GM19372 (cell line): ENCODE measurements around the gene TSSC4.

Experiments
- ATAC-seq: cut with Tn5 transposase; IDR thresholded peaks from one replicate; pipeline ENCODE4 v1.9.1; 2021; ENCODE audit warnings: mild to moderate bottlenecking, low read depth, moderate library complexity; ENCODE audit not compliant: unreplicated experiment

The TSSC4 gene

DNA sequence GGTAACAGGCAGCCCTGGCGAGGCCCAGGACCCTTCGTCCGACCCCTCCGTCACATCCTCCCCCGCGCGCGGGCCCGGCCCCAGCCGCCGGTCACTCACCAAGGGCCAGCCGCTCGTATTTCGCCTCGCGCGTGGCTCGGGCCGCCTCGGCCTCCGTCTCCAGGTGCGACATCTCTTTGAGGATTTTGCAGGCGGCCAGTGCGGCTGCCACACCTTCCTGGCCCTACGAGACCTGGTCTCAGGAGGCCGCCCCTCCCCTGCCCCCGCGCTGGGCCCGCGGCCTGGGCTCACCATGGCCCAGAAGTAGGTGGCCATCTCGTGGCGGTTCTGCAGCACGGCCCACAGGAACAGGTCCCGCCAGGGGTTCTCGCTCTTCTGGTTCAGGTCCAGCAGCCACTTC is 14.1 kb downstream of the TSSC4 start:
- no peak for ATAC-seq

DNA sequence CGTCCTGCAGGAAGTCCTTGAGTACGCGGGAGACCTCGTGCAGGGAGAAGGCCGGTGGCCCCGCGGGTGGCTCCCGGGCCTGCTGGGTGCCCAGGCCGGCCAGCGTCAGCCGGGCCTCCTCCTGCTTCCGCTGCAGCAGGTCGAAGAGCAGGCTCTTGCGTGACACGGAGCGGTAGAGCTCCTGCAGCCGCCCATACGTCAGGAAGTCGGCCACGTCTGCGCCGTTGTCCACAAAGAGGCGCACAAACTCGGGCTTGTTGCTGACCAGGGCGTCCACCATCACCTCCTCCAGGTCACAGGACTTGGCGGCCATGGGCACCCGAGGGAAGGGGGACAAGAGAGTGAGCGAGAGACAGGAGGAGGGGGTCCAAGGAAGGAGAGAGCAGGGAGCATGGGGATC is 14.6 kb downstream of the TSSC4 start:
- ATAC-seq, result no peak

DNA sequence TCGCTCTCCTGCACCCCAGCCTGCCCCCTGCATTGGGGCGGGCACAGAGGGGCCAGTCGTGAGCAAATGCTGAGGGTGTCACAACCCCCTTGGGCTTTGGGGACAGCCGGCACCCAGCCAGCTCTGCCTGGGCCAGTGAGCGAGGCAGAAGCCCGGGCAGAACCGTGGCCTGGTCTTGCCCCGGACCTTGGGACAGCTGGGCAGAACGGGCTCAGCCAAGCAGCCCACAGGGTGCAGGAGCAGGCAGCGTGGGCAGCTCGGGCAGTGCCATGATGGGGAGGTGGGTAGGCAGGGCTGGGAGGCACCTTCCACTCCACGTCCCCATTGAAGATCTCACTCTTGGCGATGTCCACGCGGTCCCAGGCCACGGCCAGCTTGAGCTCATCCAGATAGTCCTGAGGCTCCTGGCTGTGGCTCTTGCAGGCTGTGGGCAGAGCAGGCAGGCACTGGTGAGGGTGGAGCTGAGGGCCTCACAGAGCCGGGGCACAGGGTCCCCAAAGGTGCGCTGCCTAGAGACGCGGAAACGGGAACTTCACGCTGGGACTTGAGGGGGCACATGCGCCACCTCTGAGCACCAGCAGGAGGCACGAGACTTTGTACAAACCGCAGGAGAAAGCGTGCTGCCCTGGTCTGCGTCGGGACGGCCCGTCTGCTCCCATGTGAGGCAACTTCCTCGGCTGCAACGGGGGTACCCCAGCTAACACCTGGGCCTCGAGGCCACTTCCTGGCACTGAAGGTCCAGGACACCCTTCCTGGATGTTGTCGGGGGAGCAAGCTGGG is 15.2 kb downstream of the TSSC4 start:
- no peak for ATAC-seq

DNA sequence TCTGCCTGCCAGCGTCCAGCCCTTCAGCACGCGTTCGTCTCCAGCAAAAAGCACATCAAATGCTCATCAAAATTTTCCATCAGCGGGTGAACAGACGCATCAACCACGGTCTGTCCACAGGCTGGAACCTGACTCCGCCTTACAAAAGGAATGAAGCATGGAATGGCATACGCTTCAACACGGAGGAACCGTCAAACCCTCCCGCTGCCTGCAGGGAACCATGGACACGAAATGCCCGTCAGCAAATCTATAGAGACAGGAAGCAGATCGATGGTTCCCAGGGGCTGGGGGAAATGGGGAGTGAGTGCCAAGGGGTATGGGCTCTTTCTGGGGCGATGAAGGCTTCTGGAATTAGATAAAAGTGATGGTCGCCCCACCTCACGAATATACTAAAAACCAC is 16.2 kb downstream of the TSSC4 start:
- ATAC-seq, result no peak

DNA sequence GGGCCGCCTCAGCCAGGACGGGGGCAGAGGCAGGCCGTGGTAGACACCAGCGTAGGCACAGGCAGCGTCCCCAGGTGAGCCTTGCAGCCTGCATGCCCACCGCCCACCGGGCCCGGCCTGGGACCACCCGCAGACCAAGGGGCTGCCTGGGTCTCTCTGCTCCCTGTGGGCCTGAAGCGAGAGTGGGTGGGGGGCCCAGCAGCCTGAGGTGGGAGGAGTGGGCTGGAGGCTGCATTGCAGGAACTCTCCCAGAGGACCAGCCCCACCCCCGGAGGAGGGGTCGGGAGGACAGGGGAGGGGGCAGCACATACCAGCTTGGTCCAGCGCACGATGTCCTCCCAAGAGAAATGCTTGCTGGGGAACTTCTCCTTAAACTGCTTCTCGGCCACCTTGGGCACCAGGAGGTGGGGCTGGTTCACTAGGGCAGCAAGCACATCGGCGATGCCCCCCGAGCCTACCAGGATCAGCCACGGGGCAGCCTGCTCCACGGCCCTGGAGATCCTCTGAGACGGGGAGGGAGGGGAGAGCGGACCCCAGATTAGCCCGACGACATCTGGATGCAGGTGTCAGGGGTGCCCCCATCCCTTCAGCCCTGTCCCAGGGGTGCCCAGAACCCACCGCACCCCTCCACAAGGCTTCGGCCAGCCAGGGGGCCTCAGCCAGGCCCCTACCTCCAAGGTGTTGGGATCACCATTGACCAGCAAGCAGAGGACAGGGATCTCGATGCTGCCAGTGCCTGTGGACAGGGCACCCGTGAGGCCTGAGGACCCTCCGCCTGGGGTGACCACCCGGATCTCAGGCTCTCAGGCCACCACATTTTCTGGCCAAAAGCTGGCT is 17.5 kb downstream of the TSSC4 start:
- ATAC-seq, result no peak

DNA sequence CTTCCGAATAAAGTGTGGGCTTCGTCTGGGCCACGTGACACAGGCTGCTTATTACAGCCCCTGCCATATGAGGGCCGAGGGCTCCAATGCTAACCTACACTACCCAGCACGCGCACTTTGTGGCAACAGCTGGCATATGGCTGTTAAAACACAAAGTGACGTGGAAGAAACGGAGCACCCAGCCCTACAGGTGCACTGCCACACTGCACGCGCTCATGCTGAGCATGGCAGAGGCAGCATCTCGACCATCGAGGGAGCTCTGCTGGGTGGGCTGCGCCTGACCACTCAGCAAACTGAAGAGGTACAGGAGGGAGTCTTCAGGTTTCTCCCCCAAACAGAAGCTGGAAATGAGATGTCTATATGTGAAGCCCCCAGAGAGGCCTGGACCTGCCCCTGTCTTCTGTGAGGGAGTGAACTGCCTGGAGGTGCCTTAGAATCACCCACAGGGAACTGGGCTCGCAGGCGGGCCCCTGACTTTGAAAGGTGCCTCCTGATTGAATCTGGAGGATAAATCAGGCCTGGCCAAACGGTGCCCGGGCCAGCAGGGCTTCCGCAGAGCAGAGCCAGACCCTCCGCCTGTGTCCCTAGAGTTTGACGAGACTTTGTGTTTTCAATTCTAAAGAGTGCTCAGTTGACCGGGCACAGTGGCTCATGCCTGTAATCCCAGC is 18.3 kb downstream of the TSSC4 start:
- ATAC-seq, result no peak

DNA sequence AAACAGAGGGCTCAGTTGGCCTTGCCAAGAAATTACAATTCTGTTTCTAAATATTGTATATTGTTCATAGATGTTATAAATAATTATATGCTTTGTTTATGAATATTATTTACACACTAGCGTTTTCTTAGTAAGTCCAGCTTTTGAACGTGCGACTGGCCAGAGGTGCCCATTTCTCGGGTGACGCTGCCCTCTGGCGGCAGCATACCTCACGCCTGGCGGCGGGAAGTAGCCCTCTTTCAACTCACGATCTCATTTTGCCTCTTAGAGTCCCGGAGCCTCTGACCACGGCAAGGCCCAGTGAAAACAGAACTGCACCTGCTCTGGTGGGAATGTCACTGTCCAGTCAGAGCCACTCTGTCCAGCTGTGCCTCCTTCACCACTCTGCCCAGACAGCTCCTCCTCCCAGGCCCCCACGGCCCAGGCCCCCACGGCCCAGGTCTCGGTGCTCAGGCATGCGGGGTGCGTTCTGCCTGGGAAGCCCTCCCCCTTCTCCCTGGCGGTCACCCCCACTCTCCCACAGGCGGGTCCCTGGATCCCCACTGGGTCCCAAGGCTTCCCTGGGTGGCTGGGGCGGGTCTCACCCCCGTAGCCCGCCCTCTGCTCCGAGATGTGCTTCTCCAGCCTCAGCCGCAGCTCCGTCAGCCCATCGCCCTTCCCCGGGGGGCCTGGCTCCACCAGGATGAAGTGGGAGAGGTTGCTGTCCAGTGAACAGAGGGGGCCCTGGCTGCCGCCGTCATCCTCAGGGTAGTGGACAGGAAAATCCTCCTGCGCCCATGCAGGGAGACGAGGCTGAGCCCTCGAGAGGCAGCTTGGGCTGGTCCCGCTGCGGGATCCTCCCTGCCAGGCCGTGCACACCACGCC is 19.3 kb downstream of the TSSC4 start:
- no peak for ATAC-seq

DNA sequence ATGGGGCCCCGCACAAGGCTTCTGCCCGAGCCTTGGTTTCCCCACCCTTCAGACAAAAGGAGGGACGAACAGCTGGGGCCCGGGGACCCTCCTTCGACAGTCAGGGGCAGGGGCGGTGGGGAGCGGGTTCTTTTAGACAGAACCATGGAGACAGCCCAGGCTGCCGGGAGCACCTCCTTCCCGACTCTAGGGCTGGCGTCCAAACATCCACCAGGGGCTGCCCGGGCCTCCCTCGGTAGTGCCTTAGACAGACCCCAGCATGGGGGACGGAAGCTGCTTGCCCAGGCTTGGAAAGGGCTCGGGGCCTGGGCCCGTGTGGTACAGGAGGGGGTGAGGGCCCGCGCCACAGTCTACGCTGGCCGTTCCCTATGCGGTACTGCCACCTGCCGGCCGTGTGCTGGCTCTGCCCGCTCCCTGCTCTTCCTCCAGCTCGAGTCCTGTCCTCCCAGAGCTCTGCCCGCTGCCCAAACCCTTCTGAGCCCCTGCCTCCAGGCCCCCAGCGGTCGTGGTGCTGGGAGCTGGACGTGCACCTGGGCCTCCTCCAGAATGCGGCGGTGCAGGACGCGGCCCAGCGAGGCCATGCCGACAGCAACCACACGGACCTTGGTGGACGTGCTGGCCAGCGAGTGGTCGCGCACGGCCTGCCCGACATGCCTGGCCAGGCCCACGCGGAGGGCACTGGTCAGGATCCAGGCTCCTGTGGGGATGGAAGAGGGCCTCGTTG is 20.1 kb downstream of the TSSC4 start:
- ATAC-seq, result no peak

DNA sequence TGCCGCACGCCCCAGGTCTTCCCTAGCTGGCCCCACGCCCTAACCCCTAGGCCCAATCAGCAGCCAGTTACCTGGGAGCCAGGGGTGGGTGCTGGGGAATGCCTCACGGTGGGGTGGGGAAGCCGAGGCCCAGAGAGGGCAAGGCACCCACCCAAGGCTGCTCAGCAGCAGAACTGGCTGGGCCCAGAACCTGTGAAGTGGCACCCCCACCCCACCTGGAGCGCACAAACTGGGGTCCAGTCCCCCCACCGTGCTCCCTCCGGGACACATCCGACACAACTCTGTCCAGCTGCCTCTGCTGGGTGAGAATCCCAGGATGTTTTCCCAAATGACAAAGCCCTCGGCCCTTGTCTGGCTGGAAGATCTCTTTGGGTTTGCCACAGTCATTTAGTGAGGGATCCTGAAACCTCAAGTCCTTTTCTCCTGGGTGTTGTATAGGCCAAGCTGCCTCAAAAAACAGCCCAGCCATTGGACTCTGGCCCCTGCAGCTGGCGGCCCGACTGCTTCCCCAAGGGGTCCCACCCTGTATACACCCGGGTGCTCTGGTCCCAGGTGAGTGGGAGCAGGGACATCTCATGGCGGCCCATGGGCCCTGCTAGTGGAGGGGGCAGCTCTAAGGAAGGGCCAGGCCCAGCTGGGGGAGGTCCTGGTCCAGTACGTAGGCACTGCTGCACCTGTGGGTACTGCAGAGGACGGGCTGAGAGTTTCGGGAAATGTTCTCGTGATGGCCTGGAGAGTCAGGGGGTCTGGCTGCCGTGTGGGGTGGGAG is 20.9 kb downstream of the TSSC4 start:
- ATAC-seq, result no peak

DNA sequence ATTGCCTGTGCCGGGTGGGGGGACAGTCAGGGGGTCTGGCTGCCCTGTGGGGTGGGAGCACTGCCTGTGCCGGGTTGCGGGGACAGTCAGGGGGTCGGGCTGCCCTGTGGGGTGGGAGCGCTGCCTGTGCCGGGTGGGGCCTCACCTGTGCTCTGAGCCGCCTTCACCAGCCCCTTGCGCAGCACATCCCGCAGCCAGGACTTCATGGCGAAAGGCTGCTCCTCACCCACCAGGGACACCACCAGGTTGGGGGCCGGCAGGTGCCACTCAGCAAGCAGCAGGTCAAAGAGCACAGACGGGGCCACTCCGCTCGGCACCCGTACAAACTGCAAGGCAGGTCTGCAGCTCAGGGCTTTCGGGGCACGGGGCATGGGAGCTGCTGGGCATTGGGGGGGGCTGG is 21.4 kb downstream of the TSSC4 start:
- ATAC-seq, result no peak

DNA sequence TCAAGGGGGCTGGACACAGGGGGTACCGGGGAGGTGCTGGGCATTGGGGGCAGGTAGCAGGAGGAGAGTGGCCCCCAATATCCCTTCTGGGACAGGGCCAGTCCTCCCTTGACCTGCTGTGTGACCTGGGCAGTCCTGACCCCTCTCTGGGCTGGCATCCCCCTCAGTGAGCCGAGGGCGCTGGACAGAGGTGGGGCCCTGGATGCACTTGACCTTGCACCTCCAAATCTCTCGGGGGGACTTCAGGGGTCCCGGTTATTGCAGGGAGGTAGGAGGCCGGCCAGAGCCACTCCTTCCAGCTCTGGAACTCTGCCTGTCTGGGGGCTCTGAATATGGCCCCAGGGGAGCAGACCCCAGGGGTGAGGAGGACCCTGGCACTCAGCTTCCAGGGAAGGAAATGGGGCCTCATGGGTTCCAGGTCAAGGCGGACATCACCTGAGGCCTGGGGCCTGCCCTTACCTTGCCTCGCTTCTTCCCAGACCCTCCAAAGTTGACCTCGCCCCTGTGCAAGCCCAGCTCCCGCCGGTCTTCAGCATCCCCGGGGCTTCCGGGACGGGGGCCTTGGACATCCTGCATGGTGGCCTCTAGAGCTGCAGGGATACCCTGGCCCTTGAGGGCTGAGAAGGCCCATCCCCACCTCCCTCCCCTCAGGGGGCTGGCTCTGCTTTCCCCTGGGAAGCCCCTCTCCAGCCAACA is 22.1 kb downstream of the TSSC4 start:
- no peak for ATAC-seq

DNA sequence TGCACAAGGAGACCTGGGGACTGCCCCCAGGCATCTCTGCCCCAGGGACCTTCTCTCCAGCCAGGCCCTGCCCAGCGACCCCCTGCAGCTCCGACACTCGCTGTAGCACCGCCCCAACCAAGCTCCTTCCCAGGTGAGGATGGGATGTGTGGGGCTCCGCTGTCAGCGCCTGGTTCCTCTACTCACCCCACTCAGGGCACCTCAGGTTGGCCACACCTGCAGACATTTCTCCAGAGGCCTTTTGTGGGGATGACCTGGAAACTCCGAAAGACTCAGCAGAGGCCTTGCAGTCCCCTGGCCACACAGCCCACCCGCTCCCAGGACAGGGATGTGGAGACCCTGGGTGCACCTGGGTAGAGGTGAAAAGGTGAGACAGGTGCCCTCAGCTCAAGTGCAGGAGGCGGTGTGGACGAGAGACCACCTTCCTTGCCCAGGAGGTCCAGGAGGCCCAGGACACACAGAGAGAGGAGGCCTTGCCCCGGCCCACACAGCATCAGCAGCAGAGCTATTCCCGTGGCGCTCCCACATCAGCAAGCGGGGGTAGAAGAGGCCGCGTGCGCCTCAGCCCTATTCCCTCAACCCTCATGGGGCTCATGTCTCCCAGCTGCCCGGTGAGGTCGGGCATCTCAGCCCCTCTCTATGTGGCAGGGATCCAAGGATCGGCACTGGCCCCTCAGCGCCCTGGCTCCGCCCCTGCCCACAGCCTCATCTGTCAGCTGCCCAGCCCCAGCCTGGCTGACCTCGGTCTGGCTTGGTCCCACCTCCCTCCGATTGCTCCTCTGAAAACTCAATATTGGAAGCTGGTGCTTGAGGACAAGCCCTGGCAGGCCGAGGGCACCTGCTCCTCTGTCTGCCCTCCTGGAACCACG is 22.8 kb downstream of the TSSC4 start:
- no peak for ATAC-seq

DNA sequence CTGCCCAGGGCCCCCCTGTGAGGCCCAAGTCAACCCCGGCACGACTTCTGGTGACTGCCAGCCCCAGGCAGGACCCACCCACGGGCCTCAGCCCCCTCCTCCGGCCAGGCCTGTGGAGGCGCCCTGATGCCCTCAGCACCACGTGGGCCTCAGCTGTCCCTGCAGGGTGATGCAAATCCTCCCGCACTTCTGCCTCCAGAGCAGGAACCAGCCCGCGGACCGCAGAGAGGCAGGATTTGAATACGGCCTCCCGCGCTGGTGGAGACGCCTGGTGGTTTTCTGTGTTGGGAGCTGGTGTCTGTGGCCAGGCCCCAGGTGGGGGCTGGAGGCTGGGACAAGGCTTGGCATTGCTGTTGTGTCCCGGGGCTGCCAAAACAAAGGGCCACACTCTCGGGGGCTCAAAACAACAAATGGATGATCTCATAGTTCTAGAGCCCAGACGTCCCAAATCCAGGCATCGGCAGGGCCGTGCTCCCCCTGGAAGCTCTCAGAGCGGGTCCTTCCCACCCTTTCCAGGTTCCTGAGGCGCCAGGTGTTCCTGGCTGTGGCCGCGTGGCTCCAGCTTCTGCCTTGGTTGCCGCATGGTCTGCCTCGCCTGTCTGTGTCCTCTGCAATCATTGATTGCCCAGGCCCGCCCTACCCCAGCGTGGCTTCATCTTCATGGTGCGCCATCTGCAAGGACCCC is 24.4 kb downstream of the TSSC4 start:
- no peak for ATAC-seq

DNA sequence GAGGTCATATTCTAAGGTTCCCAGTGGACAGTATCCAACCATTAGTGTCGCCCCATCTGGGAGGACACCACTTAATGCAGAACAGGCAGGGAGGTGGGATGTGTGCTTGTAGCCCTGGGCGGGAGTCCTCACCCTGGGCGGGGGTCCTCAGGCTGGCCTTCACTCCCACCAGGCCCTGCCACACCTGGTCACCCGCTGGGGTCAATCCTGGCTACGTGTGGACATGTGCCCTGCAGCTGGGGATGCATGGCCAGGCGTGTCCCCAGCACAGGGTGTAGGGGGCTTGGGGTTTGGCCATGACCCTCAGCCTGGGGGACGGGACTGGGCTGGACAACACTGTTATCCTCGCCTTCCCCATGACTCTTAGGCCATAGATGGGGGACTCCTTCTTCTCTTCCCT is 25.0 kb downstream of the TSSC4 start:
- no peak for ATAC-seq

DNA sequence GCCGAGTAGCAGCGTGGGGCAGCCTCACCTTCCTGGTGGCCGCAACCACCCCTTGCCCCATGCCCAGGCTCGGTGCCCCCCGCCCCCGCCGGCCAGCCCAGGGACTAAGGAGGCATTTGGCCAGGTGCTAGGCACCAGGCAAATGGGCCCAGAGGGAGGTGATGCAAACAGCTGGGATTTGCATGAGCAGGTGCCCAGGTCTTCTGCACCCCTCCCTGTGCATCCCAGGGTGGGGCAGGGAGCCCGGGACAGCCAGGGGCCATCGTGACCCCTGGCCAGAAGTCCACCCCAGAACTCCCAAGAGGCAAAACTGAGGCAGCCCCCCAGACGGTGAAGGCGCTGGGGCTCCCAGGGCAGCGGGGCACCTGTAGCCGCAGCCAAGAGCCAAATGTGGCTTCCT is 25.7 kb downstream of the TSSC4 start:
- ATAC-seq, result no peak

DNA sequence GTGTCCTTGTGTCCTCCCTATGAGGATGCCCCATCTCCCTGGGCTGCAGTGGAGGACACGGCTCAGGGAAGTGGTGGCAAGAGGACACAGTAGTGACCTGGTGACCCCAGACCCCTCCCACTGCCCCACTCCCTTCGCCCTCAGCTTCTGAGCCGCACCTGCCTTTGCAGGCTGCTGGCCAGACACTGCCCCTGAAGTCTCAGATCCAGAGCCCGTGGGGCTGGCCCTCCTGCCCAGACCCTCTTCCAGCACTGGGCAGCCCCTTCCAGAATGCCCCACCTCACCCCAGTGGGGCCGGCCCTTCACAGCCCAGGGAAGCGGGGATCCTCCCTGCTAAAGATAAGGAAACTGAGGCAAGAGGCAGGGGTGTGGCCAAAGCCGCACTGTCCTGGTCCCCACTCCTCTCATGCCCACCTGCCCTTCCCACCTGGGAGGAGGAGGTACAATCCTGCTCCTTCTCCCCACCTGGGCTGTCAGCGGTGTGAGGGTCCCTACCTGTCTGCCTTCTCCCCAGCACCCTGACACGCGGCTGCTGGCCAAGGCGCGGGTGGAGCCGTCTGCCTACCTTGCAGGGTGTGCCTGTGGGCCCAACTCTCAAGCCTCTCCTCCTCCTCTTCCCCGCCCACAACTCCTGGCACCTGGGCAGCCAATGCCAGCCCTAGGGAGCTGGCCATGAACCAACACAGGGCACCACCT is 26.4 kb downstream of the TSSC4 start:
- no peak for ATAC-seq
